HG03103 (cell line): ENCODE measurements around the gene PRM2.

Experiments
- ATAC-seq: cut with Tn5 transposase; IDR thresholded peaks from one replicate; pipeline ENCODE4 v1.9.1; 2021; ENCODE audit warnings: low read depth; ENCODE audit not compliant: unreplicated experiment

PRM2 gene

DNA sequence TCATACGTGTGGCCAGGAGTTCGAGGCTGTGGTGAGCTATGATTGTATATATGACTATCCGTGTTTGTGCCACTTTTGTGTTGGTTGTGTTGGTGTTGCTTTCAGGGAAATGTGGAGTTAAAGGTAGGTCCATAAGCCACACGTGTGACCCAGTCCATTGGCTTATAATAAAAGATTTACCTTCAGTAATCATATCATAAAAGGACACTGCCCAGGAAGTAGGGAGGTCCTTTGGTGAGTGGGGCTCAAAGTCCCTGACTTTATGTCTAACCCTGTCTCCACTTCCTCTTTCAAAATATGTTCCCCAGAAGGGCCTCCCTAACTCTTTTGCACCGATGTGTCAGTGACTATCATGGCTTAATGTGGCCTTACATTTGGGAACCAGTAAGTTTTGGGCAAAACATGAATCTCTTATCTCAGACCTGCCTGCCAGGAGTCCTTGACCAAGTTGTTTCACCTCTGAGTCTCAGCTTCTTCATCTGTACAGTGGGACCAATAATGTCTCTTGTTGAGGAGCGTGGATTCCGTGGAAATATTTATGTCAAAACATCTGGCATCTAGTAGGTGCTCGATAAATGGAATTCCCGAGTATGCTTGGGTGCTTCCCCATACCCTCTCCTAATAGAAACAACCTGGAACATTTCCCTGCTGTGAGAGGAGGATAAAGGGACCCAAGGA, 12.0 kb downstream of the PRM2 start:
- no peak for ATAC-seq

DNA sequence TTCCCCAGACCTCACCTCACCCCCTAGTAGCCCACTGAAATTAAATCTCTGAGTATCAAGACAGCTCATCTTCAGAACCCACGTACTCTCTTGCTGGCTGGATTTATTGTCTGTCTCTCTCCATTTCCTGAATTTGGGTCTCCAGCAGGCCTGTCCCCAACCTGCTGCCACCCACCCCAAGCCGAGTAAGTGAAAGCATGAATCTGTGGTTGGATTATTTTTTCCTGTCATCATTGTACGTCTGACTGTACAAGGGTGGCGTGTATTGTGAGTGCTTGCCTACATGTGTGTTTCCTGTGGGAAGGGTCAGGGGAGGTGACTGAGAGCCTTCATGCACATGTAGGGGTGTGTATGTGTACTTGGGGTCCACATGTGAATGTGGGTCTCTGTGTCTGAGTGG, 12.5 kb downstream of the PRM2 start:
- no peak for ATAC-seq

DNA sequence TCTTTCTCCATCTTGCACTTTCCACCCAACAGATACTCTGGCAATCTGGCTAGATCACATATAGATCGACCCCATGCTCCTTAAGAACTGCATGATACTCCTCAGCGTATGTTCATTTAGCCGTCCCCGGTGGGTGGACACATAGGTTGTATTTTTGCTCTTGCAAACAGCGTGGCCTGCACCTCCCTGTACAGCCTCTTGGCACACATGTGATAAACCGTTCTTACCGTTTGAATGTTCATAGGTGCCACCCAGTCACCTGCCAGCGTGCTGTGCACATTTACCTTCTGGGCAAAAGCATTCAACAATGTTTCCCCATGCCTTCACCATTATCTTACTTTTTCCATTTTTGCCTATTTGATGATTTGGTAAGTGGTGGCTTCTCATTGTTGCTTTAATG, 13.4 kb downstream of the PRM2 start:
- no peak for ATAC-seq

DNA sequence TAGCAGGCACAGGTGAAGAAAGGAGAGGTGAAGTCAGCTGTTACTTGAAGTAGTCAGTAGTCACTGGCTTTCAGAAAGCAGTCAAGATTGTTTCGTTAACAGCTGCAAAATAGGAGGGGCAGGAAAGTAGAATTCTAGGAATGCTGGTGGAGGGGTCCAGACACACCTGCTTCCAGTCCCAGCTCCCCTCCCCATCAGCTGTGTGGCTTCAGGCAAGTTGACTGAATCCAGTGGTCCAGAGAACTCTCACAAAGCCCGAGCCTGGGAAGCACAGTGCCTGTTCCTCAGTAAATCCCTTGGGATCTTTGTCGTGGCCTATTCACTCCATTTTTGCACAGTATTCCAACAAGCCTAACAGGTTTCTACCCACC, 15.7 kb downstream of the PRM2 start:
- ATAC-seq, result no peak

DNA sequence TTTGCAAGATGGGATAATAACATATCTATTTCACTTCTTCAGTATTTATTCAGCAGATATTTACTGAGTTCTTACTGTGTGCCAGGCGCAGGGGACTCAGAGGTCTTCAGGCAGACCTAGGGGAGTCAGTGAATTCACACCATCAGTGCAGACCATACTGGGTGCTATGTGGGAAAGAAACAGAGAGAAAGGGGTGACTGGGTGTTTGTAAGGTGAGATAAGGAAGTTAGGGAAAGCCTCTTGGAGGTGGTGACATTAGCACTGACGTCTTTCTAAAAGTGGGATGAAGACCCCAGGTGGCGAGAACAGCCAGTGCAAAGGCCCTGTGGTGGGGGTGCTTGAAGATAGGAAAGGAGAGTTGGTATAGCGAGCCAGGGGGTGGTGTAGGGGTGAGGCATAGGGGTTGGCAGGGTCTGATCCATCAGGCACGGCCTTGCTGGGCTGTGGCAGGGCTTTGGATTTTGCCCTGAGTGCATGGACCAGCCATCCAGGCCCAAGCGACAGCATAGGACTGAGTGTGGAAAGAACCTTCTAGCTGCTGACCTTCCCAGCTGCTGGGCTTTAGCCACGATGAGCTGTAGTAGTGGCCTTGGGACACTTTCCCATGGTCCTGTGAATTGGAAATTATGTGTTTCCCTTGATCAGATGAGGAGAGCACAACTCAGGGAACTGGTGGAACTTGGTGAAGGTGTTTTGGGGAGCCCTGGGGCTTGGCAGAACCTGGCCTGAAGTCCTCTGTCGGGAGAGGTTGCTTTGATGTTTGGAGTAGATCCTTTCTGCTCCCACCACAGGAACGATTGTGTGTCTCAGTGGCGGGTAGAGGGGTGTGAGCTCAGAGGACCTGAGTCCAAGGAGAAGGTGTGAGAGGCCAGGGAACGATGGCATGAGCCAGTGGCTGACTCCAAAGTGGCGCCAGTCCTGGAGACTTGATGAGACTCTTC, 16.4 kb downstream of the PRM2 start:
- no peak for ATAC-seq

DNA sequence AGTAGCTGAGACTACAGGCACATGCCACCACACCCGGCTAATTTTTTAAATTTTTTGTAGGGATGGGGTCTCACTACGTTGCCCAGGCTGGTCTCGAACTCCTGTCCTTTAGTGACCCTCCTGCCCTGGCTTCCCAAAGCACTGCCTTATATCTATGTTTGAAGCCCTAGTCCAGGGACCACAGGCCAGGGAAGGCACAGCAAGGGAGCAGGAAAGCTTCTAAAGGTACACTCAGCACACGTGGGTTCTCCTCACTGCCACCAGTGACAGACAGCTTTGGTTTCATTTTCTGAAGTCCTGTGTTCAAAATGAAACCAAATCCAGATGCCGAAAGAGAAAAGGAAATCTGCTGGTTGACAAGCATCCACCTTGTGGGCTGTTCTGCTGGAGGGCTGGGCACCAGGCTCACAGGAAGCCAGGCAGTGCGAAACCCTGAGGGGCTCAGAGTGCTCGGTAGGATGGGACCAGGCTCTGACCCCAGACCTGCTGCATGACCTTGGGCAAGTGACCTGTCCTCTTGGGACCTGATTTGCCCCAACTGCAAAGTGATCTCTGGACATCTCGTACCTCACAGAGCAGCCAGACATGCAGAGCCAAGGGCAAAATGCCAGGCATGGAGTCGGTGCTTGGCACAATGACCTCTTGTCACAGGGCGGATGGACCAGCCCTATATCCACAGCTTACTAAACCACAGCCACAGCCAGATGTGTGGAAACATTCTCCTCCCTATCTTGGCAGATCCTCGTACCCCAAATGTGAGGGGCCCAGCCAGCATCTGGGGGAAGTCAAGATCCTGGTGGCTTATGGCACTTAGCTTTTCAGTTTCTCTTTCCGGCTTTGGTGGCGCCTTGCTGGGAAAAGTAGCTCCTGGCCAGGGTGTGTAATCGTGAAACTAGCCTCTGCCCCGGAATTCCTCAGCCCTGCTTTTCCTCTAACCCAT, 17.5 kb downstream of the PRM2 start:
- ATAC-seq, result no peak

DNA sequence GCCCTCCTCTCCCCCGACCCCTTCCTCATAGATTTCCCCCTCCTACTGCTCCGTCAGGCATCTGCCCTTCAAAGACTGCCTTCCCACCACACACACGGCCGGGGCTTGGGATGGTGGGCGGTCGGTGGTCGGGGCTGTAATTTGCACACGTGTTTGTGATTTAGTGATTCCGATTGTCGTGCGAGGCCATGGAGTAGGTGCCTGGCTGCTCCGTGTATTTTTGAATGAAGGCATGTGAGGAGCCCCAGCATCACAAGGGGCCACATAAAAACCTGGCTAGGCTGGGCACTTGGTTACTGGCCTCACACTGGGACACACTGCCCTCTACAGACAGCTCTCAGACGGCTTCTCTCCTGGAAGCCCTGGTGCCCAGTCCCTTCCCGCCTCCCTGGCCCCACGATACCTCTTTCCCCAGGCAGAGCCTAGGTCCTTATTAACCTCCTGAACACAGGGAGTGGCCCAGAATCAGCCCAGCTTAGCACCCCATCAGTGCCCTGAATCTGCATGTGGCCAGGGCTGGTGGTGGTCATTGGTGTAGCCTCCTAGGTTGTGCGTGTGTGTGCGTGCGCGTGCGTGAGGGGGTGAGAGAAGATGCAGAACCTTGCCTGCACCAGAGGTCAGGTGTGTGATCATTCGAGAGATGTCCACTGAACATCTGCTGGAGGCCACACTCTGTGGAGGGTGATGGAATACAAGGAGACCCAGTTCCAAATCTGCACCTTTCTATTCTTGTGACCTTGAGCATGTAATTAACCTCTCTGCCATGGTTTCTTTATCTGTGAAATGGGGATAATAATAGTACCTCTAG, 18.9 kb downstream of the PRM2 start:
- no peak for ATAC-seq

DNA sequence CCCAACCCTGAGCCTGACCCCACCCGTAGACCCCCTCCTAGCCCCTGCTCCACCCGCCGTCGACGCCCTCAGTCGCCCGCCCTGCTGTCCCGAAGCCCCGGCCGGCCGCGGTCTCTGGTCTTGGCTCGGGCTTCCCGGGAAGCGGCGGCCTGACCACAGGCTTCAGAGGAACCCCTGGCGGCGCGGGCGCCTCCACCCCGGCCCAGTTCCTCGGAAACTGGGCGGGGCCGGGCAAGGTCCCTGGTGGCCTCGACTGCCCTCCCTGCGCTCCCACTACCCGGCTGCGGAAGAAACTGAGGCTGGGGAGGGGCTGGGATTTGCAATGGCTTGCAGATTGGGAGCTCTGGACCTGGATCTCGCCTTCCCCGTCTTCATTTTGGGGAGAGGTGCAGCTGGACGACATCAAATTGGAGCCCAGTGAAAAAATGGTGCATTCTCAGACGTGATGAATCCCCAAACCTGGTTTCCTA, 19.6 kb downstream of the PRM2 start:
- no peak for ATAC-seq

DNA sequence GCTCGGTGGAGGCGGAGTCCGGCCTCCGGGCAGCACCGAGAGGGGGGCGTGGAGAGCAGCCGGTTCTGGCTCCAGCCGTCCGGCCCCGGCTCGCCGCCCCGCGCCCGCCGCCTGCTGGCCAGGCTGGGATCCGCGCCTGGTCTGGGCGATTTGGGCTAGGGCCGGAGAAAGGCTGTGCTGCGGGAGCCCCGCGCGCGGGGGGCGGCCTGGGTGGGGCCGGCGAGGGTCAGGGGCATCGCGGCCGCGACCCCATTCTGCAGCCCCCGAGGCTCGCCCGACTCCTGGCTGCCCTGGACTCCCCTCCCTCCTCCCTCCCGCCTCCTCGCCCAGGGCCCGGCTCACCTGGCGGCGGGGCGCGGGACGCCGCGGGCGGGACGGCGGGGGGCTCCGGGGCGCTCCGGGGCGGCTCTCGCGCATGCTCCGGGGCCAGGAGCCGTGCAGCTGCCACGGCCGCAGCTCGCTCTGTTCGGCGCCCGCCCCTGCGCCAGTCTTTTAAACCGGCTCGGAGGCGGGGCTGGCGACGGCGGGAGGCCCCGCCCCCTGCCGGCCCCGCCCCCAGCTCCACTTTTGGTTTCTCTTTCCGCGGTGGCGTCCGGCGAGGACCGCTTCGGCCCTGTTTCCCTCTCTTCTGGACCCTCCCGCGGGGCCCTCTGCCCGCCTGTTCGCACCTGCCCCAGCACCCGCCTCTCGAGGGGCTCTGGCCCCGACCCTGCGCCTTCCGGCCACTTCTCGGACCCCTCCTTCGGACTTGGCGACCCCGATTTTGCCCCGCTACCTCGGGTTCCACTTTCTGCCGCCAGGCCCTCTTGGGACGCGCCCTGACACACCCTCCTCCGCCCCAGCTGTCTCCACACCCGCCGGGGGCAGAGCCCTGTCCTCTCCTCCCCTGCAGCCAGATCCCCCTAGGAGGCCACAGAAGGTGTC, 20.3 kb downstream of the PRM2 start, which contains the start of gene SOCS1:
Gene SOCS1 (minus strand): TSS at position 468 of the 924 bp plus-strand sequence. CDS start 726 bp downstream, outside the sequence.
- peak; percentile 42 for ATAC-seq

DNA sequence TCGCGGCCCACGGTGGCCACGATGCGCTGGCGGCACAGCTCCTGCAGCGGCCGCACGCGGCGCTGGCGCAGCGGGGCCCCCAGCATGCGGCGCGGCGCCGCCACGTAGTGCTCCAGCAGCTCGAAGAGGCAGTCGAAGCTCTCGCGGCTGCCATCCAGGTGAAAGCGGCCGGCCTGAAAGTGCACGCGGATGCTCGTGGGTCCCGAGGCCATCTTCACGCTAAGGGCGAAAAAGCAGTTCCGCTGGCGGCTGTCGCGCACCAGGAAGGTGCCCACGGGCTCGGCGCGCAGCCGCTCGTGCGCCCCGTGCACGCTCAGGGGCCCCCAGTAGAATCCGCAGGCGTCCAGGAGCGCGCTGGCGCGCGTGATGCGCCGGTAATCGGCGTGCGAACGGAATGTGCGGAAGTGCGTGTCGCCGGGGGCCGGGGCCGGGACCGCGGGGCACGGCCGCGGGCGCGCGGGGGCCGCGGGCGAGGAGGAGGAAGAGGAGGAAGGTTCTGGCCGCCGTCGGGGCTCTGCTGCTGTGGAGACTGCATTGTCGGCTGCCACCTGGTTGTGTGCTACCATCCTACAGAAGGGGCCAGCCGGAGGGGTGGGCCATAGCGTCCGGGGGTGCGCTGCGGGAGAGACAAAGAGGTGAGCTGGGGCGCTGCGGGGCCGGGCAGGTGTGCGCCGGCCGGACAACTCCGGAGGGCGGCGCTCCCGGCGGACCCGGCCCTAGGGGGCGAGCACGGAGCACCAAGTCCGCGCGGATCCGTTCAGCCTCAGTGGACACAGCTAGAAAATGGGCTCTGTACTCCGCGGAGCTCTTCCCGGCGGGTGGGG, 21.2 kb downstream of the PRM2 start:
- ATAC-seq, result peak; percentile 8

DNA sequence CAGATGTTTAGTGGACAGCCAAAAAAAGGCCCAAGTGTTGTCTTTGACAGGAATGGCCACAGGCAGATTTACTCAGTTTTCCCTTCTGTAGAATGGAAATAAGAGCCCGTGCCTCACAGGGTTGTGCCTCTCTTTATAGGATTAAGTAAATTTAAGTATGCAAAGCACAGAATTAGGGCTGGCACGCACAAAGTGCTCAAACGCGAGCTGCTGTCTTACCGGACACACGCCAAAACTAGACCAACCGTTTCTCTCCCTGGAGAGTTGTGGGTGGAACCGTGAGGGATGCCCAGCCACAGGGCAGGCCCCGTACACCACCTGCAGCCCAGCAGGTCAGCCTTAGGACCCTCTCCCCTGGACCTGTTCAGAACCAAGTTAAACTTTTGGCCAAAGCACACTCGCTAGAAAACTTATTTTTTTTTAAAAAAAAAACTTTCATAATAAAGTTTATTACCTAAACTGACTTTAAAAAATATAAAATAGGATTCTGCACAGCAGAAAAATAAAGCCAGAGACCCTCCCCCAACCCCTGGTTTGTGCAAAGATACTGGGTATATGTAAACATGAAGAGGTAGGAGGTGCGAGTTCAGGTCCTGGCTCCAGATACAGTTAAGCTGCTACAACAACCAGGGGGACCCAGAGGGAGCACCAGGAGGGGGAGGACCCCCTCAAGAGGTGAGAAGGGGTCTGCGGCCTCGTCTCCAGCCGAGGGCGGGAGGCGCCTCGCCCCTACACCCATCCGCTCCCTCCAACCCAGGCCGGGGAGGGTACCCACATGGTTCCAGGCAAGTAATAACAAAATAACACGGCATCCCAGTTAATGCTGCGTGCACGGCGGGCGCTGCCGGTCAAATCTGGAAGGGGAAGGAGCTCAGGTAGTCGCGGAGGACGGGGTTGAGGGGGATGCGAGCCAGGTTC, 22.0 kb downstream of the PRM2 start:
- ATAC-seq, result no peak

DNA sequence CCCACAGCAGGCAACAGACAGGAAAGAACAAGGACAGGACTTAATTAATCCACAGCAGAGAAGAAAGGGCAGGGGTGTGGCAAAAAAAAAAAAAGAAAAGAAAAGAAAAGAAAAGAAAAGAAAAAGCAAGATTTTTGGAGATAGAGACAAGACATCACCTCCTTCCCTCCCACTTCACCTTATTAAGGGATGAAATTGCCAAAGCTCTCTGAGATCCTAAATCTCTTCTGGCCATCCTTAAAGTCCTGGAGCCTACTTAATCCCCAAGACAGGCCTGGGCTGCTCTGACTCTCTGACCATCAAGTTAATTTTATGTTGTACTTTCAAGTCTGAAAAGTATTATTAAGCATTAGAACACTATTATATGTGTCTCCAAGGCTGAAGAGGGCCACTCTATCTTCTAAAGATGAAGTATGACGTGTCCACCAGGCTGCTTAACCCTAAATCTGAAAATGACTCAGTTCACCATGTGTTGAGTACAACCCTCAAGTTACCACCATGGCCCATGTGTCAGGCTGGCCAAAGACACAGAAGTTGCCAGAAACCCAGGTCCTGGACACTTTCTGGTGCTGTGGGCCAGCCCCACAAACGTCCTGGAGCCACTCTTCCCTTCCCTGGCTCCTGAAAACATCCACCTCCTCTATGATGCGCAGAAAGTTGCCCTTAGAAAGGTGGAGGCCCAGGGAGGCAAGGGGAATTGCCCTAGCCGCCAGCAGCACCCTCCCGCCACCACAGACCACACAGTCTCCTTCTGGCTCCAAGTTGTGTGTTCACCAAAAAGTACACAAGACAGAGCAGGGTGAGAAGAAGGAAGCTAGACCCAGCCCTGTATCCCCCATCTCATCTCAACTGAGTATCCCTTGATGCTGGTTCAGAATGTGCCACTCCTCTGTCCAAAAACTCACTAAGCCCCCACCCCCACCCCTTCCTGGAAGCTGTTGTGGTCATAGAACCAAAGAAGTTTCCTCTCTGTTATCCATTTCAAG, 23.0 kb downstream of the PRM2 start:
- ATAC-seq, result no peak

DNA sequence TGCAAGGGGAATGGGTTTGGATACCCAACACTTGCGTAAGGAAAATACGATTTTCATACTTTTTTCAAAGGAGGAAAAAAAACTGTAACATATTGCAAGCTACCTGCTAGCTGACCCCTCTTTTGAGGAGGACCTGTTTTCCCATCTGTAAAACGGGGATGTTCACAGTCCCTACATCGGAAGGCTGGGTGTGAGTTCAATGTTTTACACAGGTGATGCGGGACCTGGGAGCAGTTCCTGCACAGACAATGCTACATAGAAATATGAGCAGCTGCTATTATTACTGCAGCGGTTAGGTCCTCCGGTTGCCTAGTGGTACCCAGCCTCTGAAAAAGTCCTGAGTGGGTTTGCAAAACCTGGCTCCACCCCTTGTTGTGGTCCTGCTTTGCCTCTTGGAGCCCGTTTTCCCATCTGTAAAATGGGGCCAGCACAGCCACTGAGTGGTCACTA, 23.8 kb downstream of the PRM2 start:
- no peak for ATAC-seq

DNA sequence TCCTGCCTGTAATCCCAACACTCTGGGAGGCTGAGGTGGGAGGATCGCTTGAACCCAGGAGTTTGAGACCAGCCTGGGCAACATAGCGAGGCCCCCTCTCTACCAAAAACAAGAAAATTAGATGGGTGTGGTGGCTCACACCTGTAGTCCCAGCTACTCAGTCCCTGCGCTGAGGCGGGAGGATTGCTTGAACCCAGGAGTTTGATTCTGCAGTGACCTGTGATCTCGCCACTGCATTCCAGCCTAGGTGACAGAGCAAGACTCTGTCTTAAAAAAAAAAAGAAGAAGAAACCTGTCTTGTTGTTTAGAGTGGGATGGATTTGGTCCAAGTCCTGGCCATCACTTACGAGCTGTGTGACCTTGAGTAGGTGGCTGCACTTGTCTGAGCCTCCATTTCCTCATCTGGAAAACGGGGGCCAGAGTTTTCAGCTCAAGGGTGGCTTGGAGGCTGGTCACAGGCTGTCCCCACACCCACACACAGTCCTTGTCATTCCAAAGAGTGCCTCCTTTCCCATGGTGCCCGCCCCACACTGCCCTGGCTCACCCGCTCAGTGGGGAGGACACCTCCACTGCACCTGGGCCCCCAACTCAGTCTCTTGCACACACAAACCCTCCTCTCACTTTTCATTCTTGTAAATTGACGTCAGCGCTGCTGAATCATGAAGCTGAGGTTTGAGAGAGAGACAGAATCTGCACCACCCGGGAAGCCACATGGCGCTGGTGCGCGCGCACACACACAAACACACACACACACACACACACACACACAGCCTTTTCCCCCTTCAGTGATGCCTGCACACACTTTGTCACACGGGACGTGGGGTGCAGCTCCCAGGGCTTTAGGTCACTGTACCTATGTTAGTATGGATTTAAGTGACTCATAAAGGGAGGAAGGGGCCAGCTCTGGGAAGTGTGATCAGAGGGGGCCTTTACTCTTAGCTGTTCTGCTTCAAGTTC, 24.5 kb downstream of the PRM2 start:
- no peak for ATAC-seq
